Medulla oblongata (tissue), 1 donor: Measurements from ENCODE around the gene MOB3A.
A peak's percentile ranks its signal among the peaks of the same experiment; 100 is the strongest.
"Not testable (repeated sequence)": the region's sequence is repeated elsewhere in the genome, so short reads cannot be mapped to it uniquely, and the experiment has no call there.

Source experiments
- DNase-seq: peaks from one replicate; pipeline ENCODE4 v3.0.0-alpha.2; 2015; ENCODE audit errors: extremely low spot score

MOB3A gene

GRCh38 chr19:2034253-2034652, 61.9 kb downstream of the MOB3A start:
- not testable (repeated sequence) for DNase-seq

GRCh38 chr19:2033825-2034159, 62.3 kb downstream of the MOB3A start:
- no peak for DNase-seq

- no peak for DNase-seq
Observed at GRCh38 chr19:2033115-2033824, 62.9 kb downstream of the MOB3A start.

GRCh38 chr19:2032296-2032941, 63.7 kb downstream of the MOB3A start:
- DNase-seq: peak; percentile 96

- DNase-seq: no peak
Observed at GRCh38 chr19:2027361-2027760, 68.8 kb downstream of the MOB3A start.

GRCh38 chr19:2026770-2027169, 69.4 kb downstream of the MOB3A start:
- DNase-seq: no peak

GRCh38 chr19:2022289-2022688, 73.8 kb downstream of the MOB3A start:
- DNase-seq: no peak

- DNase-seq: no peak
Observed at GRCh38 chr19:2021453-2022140, 74.5 kb downstream of the MOB3A start.
